ENCODE results near the gene MLC1. TPM values are rescaled to one million over a fixed set of nuclear protein-coding genes. Genes with fewer than 3 reads are reported as not detected.

MLC1 gene
- total and polyA plus RNA-seq, 9 donors = 0.11 to 1.1 (median 0.35) TPM; not detected in 2

DNA sequence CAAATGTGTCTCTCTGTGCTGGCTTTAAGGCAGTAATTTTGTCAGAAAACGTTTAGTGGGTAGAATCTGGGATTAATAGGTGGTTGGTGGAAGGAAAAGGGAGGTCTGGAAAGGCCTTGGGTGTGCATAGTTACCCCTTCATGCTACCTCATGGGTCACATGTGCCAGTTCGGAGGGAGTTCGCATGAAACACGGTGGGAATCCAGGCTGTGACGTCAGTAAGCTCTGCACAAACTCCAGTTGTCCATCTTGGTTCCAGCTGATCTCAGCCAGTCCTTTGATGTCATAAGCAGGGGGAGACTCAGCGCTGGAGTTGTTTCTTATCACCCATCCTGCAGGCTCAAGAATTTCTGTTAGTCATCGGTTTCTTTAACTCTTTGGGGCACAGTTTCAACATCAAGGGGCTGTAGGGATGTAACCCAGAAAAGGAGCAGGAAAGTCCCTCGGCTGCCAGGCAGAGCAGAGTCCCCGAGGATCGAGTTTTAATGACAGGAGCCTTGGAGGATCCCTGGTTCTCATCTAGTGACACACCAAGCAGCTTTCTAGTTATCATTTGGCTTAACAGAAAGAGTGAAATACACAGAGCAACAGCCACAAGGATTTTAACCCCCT, 33.4 kb upstream of the MLC1 start:
- WGBS, 3 donors = 7 to 12% (median 8%) methylated on average over 10 of the region's 10 CpGs
- intact Hi-C loops (cut with DNase I) = loop anchor here in 1 of 4 donors (10.0 kb wide), 1 partner anchor 194 kb away; no protein-coding TSS in a partner anchor
- Histone ChIP-seq H3K36me3 (no peaks in the 10 kb centered on the region), H3K27ac (peak overlapping the region; percentile 23 to 56), H3K9me3 (no peaks in the 10 kb centered on the region), H3K27me3 (no peaks in the 10 kb centered on the region), H3K4me1 (ENCODE audit: insufficient read depth) (peaks cover 12% of the 10 kb centered on the region), H3K4me3 (no peak overlapping the region)
- peak; percentile 75 to 90 (median 82) for DNase-seq
- TF ChIP-seq POLR2A (IDR thresholded peaks at IDR 0.05) (no peak), EP300 (IDR thresholded peaks at IDR 0.05) (no peak)
- TF ChIP-seq, protein P1, sequence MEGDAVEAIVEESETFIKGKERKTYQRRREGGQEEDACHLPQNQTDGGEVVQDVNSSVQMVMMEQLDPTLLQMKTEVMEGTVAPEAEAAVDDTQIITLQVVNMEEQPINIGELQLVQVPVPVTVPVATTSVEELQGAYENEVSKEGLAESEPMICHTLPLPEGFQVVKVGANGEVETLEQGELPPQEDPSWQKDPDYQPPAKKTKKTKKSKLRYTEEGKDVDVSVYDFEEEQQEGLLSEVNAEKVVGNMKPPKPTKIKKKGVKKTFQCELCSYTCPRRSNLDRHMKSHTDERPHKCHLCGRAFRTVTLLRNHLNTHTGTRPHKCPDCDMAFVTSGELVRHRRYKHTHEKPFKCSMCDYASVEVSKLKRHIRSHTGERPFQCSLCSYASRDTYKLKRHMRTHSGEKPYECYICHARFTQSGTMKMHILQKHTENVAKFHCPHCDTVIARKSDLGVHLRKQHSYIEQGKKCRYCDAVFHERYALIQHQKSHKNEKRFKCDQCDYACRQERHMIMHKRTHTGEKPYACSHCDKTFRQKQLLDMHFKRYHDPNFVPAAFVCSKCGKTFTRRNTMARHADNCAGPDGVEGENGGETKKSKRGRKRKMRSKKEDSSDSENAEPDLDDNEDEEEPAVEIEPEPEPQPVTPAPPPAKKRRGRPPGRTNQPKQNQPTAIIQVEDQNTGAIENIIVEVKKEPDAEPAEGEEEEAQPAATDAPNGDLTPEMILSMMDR (IDR thresholded peaks at IDR 0.05) = no peak

- intact Hi-C loops (cut with DNase I) = loop anchor here in 1 of 4 donors (10.0 kb wide), 1 partner anchor 193 kb away; no protein-coding TSS in a partner anchor
- Histone ChIP-seq H3K27ac (peak overlapping the region in 1 of 2 donors; percentile 56), H3K4me3 (no peak overlapping the region), H3K27me3 (no peaks in the 10 kb centered on the region), H3K36me3 (no peaks in the 10 kb centered on the region), H3K4me1 (ENCODE audit: insufficient read depth) (peaks cover 13% of the 10 kb centered on the region), H3K9me3 (no peaks in the 10 kb centered on the region)
- TF ChIP-seq EP300 (IDR thresholded peaks at IDR 0.05) = no peak
- no peak for TF ChIP-seq POLR2A (IDR thresholded peaks at IDR 0.05)
- TF ChIP-seq, protein P1 (IDR thresholded peaks at IDR 0.05) = no peak
- 39 to 57% (median 44%) methylated on average over 3 of the region's 3 CpGs for WGBS, 3 donors
- DNase-seq = no peak
Observed at GRCh38 chr22:50118129-50118528, 32.9 kb upstream of the MLC1 start.

GRCh38 chr22:50117168-50117762, 32.0 kb upstream of the MLC1 start:
- Histone ChIP-seq H3K27ac (no peak overlapping the region), H3K36me3 (no peaks in the 10 kb centered on the region), H3K9me3 (no peaks in the 10 kb centered on the region), H3K4me3 (no peak overlapping the region), H3K4me1 (ENCODE audit: insufficient read depth) (peaks cover 13% of the 10 kb centered on the region), H3K27me3 (no peaks in the 10 kb centered on the region)
- no peak for TF ChIP-seq POLR2A (IDR thresholded peaks at IDR 0.05)
- TF ChIP-seq, protein P1 (IDR thresholded peaks at IDR 0.05) = no peak
- TF ChIP-seq EP300 (IDR thresholded peaks at IDR 0.05) = no peak
- intact Hi-C loops (cut with DNase I) = loop anchor here in 1 of 4 donors (10.0 kb wide), 1 partner anchor 192 kb away; no protein-coding TSS in a partner anchor
- no peak for DNase-seq
- 80 to 82% (median 82%) methylated on average over 19 of the region's 19 CpGs for WGBS, 3 donors

DNA sequence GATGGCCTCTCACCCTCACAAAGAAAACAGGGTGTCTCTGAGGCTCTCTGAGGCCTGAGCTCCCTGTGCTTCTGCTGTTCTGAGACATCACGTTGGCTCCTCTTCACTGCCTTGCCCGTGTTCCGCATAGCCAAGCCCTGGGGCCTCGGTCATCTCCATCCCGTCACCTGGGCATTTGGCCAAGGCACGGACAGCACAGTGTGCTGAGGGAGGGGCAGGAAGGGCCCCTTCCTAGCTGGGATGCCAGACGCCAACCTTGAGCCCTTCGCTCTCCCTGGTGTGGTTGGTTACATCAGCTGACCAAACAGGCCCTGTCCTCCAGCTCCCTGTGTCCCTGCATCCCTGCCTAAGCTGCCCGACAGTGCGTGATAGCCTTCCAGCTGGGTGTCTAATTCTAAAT, 30.5 kb upstream of the MLC1 start:
- DNase-seq = peak; percentile 41 to 75 (median 58)
- no peaks in the 10 kb centered on the region for H3K9me3 ChIP-seq
- 62 to 78% (median 77%) methylated on average over 10 of the region's 10 CpGs for WGBS, 3 donors
- no peaks in the 10 kb centered on the region for H3K36me3 ChIP-seq
- H3K4me1 ChIP-seq (ENCODE audit: insufficient read depth) = peaks cover 13% of the 10 kb centered on the region
- intact Hi-C loops (cut with DNase I) = loop anchor here in 1 of 4 donors (10.0 kb wide), 1 partner anchor 191 kb away; no protein-coding TSS in a partner anchor
- no peak overlapping the region for H3K27ac ChIP-seq
- H3K4me3 ChIP-seq = no peak overlapping the region
- H3K27me3 ChIP-seq = no peaks in the 10 kb centered on the region
- TF ChIP-seq EP300 (IDR thresholded peaks at IDR 0.05) = no peak
- TF ChIP-seq POLR2A (IDR thresholded peaks at IDR 0.05) = no peak
- TF ChIP-seq, protein P1 (IDR thresholded peaks at IDR 0.05) = no peak
